ENCODE measurements around the gene CFAP97D2. TPM values are rescaled to one million over a fixed set of nuclear protein-coding genes. Genes with fewer than 3 reads are reported as not detected.
"Not testable (repeated sequence)": the region's sequence is repeated elsewhere in the genome, so short reads cannot be mapped to it uniquely, and the experiment has no call there.

CFAP97D2 gene
- total RNA-seq, 1 donor from 2014 or later: not detected

- H3K9me3 Mint-ChIP-seq: no peaks in the 10 kb centered on the region
- H3K4me3 Mint-ChIP-seq: peak overlapping the region; percentile 17
- H3K27ac Mint-ChIP-seq: peak overlapping the region; percentile 38
- ChIA-PET POLR2A (interaction anchor here (2.1 kb wide), 1 partner anchor 20 kb away, joined by 12 read pairs; the partner anchor contains the start of gene UPF3A), CTCF (no interaction called here)
- no peak for ATAC-seq (ENCODE audit: low read depth)
- peaks cover 49% of the 10 kb centered on the region for H3K4me1 Mint-ChIP-seq
- DNase-seq: no peak
- no peak for TF ChIP-seq CTCF (IDR thresholded peaks at IDR 0.05)
- H3K27me3 Mint-ChIP-seq: no peaks in the 10 kb centered on the region
- intact Hi-C loops (cut with micrococcal nuclease): no loop called here
- H3K36me3 Mint-ChIP-seq (ENCODE audit: low read depth): peaks cover 86% of the 10 kb centered on the region
Observed at GRCh38 chr13:114261328-114261965, 82.4 kb downstream of the CFAP97D2 start.

DNA sequence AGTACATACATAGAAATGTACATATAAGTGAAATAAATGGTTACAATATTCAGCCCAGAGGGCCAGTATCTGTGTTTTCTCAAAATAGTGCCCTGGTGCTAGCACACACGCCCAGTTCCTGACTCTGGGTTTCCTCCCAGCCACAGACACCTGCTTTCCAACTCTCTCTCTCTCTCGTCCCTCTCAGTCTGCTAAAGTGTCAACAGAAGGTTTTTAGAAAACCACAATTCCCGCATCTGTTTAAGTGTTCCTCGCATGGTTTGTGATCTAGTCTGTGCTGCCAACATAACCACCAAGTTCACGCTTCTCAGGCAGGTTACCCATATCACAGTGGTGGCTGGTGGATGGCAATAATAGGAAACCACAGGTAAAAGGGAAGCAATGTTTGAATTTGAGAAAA is 84.5 kb downstream of the CFAP97D2 start:
- ATAC-seq (ENCODE audit: low read depth) (peak; percentile 28), DNase-seq (no peak)
- H3K4me1 Mint-ChIP-seq: peaks cover 52% of the 10 kb centered on the region
- no peak overlapping the region for H3K4me3 Mint-ChIP-seq
- ChIA-PET CTCF (no interaction called here), POLR2A (no interaction called here)
- H3K27me3 Mint-ChIP-seq: no peaks in the 10 kb centered on the region
- intact Hi-C loops (cut with micrococcal nuclease): loop anchor here (2.0 kb wide), 1 partner anchor 17 kb away; the partner anchor contains the start of gene UPF3A
- H3K27ac Mint-ChIP-seq: peak overlapping the region; percentile 67
- TF ChIP-seq CTCF (IDR thresholded peaks at IDR 0.05): no peak
- peaks cover 85% of the 10 kb centered on the region for H3K36me3 Mint-ChIP-seq (ENCODE audit: low read depth)
- peaks cover 4% of the 10 kb centered on the region for H3K9me3 Mint-ChIP-seq

DNA sequence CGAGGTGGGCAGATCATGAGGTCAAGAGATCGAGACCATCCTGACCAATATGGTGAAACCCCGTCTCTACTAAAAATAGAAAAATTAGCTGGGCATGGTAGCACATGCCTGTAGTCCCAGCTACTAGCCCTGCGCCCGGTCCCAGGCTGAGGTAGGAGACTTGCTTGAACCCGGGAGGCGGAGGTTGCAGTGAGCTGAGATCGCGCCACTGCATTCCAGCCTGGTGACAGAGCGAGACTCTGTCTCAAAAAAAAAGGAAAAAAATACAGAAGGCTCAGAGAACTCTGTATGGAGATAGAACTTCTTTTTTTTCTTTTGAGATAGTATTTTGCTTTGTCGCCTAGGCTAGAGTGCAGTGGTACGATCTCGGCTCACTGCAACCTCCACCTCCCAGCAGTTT is 85.3 kb downstream of the CFAP97D2 start:
- CTCF ChIA-PET; H3K27me3 Mint-ChIP-seq; ATAC-seq (ENCODE audit: low read depth); POLR2A ChIA-PET; H3K27ac Mint-ChIP-seq; H3K4me3 Mint-ChIP-seq; H3K9me3 Mint-ChIP-seq; DNase-seq; intact Hi-C loops (cut with micrococcal nuclease): not testable (repeated sequence)
- Mint-ChIP-seq H3K4me1 (peaks cover 51% of the 10 kb centered on the region), H3K36me3 (ENCODE audit: low read depth) (peaks cover 87% of the 10 kb centered on the region)

DNA sequence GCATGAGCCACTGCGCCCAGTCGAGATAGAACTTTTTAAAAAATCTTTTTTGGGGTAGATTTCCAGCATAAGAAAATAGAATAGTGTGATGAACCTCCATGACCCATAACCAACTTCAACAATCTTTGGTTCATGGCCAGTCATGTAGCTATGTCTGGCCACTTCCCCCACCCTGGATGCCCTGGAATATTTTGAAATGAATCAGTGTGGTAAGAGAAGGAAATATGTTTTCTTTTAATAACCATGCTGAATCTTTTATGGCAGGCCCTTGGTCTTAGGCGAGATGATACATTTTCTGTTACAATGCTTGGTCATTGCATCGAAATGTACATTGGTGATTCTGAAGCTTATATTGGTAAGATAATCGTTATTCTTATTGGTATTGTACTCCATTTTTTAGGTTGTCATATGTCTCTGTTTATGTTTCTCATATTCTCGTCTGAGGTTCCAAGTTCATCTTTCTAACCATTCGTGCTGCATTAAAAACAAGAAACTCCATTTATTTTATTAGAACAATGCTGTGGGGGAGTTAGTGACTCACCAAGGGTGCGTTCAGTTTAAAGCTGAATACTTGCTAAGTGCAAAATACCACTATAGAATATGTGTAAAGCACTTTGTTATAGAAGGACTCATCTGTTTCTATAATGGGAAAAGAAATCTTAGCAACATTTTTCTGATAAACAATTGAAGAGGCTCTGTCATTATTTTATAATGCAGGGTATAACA is 86.0 kb downstream of the CFAP97D2 start:
- no peak for TF ChIP-seq CTCF (IDR thresholded peaks at IDR 0.05)
- POLR2A ChIA-PET: no interaction called here
- CTCF ChIA-PET: no interaction called here
- ATAC-seq (ENCODE audit: low read depth) (no peak), DNase-seq (no peak)
- peaks cover 44% of the 10 kb centered on the region for H3K4me1 Mint-ChIP-seq
- no peak overlapping the region for H3K27ac Mint-ChIP-seq
- H3K36me3 Mint-ChIP-seq (ENCODE audit: low read depth): peaks cover 82% of the 10 kb centered on the region
- no peaks in the 10 kb centered on the region for H3K27me3 Mint-ChIP-seq
- H3K4me3 Mint-ChIP-seq: no peak overlapping the region
- intact Hi-C loops (cut with micrococcal nuclease): no loop called here
- peaks cover 4% of the 10 kb centered on the region for H3K9me3 Mint-ChIP-seq

DNA sequence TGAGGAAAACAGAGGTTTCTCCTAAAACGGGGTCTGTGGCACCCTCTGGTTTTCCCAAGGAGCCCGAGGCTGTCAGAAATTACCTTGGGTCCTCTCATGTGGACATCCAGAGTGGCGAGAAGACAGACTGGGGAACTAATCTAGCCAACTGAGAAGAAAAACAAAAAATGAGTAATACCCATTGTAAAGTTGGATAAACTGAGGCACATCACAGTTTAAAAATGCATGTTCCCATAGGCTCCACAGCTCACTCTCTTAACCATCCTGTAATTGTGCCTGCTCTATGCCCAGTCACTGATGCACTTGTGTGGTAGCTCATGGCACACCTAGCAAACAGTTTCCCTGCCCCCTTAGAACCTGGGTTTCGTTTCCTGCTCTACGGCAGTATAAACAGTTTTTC is 87.2 kb downstream of the CFAP97D2 start:
- H3K4me1 Mint-ChIP-seq: peaks cover 32% of the 10 kb centered on the region
- ChIA-PET CTCF (no interaction called here), POLR2A (no interaction called here)

More for the DNA sequence above, 87.2 kb downstream of the CFAP97D2 start:
- Mint-ChIP-seq H3K4me3 (no peak overlapping the region), H3K27ac (no peak overlapping the region), H3K9me3 (peaks cover 4% of the 10 kb centered on the region), H3K36me3 (ENCODE audit: low read depth) (peaks cover 76% of the 10 kb centered on the region), H3K27me3 (no peaks in the 10 kb centered on the region)
- no peak for TF ChIP-seq CTCF (IDR thresholded peaks at IDR 0.05)
- ATAC-seq (ENCODE audit: low read depth) (no peak), DNase-seq (no peak)
- intact Hi-C loops (cut with micrococcal nuclease): no loop called here

All from activated B cell treated with CpG ODN at 0.5 μM for 24 hours (primary cell).